ENCODE measurements around the gene MMP19. TPM values are rescaled to one million over a fixed set of nuclear protein-coding genes. Genes with fewer than 3 reads are reported as not detected.
A peak's percentile ranks its signal among the peaks of the same experiment; 100 is the strongest.

Gene MMP19
- total RNA-seq, 4 donors from 2014 or later = 1.4 to 29.5 (median 7.2) TPM

GRCh38 chr12:55845361-55845760 is 2.6 kb upstream of the MMP19 start:
- no peak for TF ChIP-seq CTCF (IDR thresholded peaks at IDR 0.05)
- TF ChIP-seq POLR2A (IDR thresholded peaks at IDR 0.05) = no peak
- no peak for TF ChIP-seq EP300 (IDR thresholded peaks at IDR 0.05)
- H3K27me3 ChIP-seq = peaks cover 28% of the 10 kb centered on the region
- H3K36me3 ChIP-seq = no peaks in the 10 kb centered on the region
- ATAC-seq = no peak
- WGBS, 2 donors (ENCODE audit: low coverage in 1 of 2) = 80 to 81% methylated on average over 5 of the region's 5 CpGs
- H3K4me1 ChIP-seq = peaks cover 0 to 22% (median 10%) of the 10 kb centered on the region in 3 donors
- H3K9me3 ChIP-seq = no peaks in the 10 kb centered on the region
- H3K27ac ChIP-seq = peak overlapping the region in 3 of 4 donors; percentile 13 to 90 (median 86)
- H3K4me3 ChIP-seq = no peak overlapping the region

- H3K27me3 ChIP-seq = peaks cover 24% of the 10 kb centered on the region
- H3K9me3 ChIP-seq = no peaks in the 10 kb centered on the region
- H3K4me1 ChIP-seq = peaks cover 0 to 22% (median 10%) of the 10 kb centered on the region in 3 donors
- TF ChIP-seq EP300 (IDR thresholded peaks at IDR 0.05) (no peak), CTCF (IDR thresholded peaks at IDR 0.05) (no peak), POLR2AphosphoS5 (IDR thresholded peaks at IDR 0.05) (no peak), POLR2A (IDR thresholded peaks at IDR 0.05) (no peak)
- WGBS, 2 donors (ENCODE audit: low coverage in 1 of 2) = 86 to 92% methylated on average over 1 to 4 of the region's 4 CpGs
- no peaks in the 10 kb centered on the region for H3K36me3 ChIP-seq
- H3K4me3 ChIP-seq = no peak overlapping the region
- H3K27ac ChIP-seq = peak overlapping the region in 3 of 4 donors; percentile 13 to 90 (median 86)
- ATAC-seq = no peak
These were observed 2.2 kb upstream of the MMP19 start for GRCh38 chr12:55844961-55845360.

GRCh38 chr12:55843431-55843830 is 695 bp upstream of the MMP19 start:
- H3K4me1 ChIP-seq = peaks cover 0 to 15% (median 6%) of the 10 kb centered on the region in 3 donors
- peak overlapping the region in 1 of 4 donors; percentile 73 for H3K27ac ChIP-seq
- TF ChIP-seq EP300 (IDR thresholded peaks at IDR 0.05) = no peak
- TF ChIP-seq CTCF (IDR thresholded peaks at IDR 0.05) = no peak
- no peak for TF ChIP-seq POLR2AphosphoS5 (IDR thresholded peaks at IDR 0.05)
- TF ChIP-seq POLR2A (IDR thresholded peaks at IDR 0.05) = no peak
- WGBS, 2 donors (ENCODE audit: low coverage in 1 of 2) = 90 to 96% methylated on average over 2 to 3 of the region's 4 CpGs
- no peaks in the 10 kb centered on the region for H3K9me3 ChIP-seq
- ATAC-seq = no peak
- no peak overlapping the region for H3K4me3 ChIP-seq
- H3K27me3 ChIP-seq = peaks cover 17% of the 10 kb centered on the region
- no peaks in the 10 kb centered on the region for H3K36me3 ChIP-seq

- WGBS, 2 donors (ENCODE audit: low coverage in 1 of 2) = 81 to 88% methylated on average over 8 to 10 of the region's 11 CpGs
- Histone ChIP-seq H3K9me3 (no peaks in the 10 kb centered on the region), H3K27ac (no peak overlapping the region), H3K27me3 (peaks cover 23% of the 10 kb centered on the region), H3K4me3 (no peak overlapping the region), H3K4me1 (no peaks in the 10 kb centered on the region), H3K36me3 (no peaks in the 10 kb centered on the region)
- TF ChIP-seq POLR2A (IDR thresholded peaks at IDR 0.05) (no peak), POLR2AphosphoS5 (IDR thresholded peaks at IDR 0.05) (no peak), EP300 (IDR thresholded peaks at IDR 0.05) (no peak), CTCF (IDR thresholded peaks at IDR 0.05) (no peak)
- no peak for ATAC-seq
These were observed 2.0 kb downstream of the MMP19 start for GRCh38 chr12:55840581-55841351.

All from gastroesophageal sphincter (tissue), 4 donors.